Glomerular endothelial cell (primary cell): ENCODE data around the gene PRAMEF13. TPM values are rescaled to one million over a fixed set of nuclear protein-coding genes. Genes with fewer than 3 reads are reported as not detected.
"Not testable (repeated sequence)": the region's sequence is repeated elsewhere in the genome, so short reads cannot be mapped to it uniquely, and the experiment has no call there.

Experiments used
- DNase-seq: peaks from one replicate; pipeline ENCODE4 v3.0.0-alpha.2; 2011; ENCODE audit warnings: low read depth, low spot score; ENCODE audit errors: extremely low read depth
- total RNA-seq: library from RNA; depleted of rRNA; stranded (reverse); fragments of >200 nt; gene quantifications from 2 replicates; pipeline ENCODE4 v1.2.3, GENCODE V29; 2015

Gene PRAMEF13, protein sequence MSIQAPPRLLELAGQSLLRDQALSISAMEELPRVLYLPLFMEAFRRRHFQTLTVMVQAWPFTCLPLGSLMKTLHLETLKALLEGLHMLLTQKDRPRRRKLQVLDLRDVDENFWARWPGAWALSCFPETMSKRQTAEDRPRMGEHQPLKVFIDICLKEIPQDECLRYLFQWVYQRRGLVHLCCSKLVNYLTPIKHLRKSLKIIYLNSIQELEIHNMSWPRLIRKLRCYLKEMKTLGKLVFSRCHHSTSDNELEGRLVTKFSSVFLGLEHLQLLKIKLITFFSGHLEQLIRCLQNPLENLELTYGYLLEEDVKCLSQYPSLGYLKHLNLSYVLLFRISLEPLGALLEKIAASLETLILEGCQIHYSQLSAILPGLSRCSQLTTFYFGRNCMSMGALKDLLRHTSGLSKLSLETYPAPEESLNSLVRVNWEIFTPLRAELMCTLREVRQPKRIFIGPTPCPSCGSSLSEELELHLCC
- total RNA-seq = not detected in 2 replicates

DNA sequence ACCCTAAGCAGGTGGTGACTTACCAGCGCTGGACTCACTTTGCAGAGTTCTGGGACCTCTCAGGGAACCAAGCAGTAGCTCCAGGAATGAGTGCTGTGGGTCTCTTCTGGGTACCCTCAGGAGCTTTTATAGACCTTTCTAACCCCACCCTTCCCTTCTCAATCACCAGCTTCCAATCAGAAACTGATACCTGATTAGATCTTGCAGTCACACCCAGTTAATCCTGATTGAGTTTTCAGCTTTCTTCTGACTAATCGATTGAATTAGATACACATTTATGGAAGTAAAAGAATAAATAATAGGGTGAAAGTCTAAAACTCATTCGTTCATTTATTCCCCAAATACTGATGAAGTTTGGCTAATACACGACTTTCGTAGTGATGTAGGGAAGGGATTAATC lies at the start of gene PRAMEF13:
Gene PRAMEF13, minus strand, starts transcription at position 101 of the 400 bp plus-strand sequence. CDS start 1,820 bp downstream, outside the sequence.
- DNase-seq = not testable (repeated sequence)

DNA sequence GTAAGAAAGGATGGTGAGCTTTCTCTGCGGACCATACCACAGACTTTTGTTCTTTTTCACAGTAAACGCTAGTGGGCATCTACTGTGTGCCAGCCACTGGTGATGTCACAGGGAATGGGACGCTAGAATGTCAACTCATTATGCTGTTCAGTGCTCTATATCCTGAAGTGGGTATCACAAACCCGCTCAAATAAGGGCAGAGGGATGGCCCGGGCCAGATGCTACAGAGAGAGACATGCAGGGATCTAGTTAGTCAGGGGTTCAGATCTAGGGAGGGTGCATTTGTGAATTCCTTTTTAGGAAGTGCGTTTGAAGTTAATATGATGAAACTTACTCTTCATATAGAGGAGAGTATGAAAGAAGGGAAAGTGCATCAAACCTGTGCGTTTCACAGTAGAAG lies 45.9 kb upstream of the PRAMEF13 start:
- not testable (repeated sequence) for DNase-seq

DNA sequence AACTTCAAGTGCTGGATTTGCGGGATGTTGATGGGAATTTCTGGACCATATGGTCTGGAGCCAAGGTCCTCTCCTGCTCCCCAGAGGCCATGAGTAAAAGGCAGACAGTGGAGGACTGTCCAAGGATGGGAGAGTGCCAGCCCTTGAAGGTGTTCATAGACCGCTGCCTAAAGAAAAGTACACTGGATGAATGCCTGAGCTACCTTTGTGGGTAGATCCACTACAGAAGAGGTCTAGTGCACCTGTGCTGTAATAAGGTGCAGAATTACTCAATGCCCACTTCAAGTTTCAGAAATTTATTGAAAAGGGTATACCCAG lies 45.3 kb upstream of the PRAMEF13 start:
- not testable (repeated sequence) for DNase-seq

DNA sequence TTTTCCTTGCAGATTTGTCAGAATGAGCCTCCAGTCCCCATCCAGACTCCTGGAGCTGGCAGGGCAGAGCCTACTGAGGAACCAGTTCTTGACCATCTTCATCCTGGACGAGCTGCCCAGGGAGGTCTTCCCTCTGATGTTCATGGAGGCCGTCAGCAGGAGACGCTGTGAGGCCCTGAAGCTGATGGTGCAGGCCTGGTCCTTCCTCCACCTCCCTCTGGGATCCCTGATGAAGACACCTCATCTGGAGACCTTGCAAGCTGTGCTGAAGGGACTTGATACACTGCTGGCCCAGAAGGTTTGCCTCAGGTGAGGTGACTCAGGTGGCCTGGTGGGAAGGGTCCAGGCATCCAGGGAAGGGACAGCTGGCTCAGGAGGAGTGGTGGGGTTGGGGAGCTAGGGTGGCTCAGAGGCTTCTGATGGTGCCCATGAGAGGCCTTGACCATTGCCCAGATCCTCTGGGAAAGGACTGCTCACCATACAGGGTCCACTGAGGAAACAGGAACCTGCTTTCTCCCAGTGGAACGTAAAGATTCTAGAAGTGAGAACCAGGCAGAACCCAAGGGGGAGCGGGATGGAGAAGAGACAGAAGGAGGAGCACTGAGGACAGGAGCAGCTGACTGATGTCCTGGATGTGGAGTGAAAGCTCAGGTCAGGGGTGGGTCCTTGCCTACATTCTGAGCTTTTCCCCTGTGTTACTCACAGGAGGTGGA lies 44.8 kb upstream of the PRAMEF13 start:
- DNase-seq = not testable (repeated sequence)

DNA sequence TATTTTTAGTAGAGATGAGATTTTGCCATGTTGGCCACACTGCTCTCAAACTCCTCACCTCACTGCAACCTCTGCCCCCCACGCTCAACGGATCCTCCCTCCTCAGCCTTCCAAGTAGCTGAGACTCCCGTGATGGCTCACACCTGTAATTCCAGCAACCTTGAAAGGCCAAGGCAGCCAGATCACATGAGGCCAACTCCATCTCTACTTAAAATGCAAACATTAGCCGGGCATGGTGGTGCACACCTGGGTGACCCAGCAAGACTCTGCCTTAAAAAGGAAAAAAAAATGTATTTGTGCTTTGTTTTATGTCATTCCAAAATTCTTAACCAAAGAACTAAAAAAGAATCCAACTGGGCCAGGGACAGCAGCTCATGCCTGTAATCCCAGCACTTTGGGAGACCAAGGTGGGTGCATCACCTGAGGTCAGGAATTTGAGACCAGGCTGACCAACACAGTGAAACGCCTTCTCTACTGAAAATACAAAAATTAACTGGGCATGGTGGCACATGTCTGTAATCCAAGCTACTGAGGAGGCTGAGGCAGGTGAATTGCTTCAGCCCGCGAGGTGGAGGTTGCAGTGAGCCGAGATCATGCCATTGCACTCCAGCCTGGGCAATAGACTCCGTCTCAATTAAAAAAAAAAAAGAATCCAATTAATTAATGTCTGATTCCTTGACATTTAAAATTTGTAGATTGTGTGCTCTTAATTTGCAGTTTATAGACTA lies 42.5 kb upstream of the PRAMEF13 start:
- not testable (repeated sequence) for DNase-seq

DNA sequence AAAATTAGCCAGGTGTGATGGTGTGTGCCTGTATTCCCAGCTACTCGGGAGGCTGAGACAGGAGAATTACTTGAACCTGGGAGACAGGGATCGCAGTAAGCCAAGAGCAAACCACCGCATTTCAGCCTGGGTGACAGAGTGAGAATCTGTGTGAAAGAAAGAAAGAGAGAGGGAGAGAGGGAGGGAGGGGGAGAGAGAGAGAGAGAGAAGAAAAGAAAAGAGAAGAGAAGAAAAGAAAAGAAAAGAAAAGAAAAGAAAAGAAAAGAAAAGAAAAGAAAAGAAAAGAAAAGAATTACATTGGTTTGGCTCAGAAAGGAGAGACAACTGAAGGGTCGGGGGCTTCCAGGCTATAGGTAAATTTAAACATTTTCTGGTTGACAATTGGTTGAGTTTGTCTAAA lies 38.4 kb upstream of the PRAMEF13 start:
- not testable (repeated sequence) for DNase-seq

DNA sequence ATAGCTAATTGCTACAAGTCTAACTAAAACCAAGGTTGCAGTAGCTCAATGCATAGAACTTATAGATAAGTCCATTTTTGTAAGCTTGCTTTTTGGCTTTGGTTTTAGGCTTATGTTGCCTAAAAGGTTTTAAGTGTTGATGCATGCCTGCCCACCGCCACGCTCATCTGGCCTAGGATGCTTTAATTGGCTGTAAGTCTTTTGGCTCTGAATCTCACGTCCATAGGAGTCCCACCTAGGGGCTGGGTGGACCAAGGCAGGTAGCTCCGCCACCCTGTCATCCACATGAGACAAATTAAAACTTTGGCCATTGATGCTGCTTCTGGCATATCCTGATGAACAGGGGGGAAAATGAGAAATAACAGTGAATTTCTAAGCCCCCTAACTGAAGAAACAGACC lies 36.4 kb upstream of the PRAMEF13 start:
- not testable (repeated sequence) for DNase-seq

DNA sequence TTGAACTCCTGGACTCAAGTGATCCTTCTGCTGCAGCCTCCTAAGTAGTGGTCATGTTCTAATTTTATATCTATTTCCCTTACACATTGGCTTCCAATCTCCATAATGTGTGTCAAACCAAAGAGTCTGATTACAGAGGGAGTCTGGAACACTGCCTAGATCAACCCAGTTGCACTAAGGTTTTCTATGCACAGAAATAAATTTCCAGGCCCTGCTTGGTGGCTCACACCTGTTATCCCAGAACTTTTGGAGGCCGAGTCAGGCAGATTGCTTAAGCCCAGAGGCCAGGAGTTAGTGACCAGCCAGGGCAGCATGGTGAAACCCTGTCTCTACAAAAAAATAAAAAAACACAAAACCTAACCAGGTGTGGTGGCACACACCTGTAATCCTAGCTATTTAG lies 32.8 kb upstream of the PRAMEF13 start:
- DNase-seq = not testable (repeated sequence)

DNA sequence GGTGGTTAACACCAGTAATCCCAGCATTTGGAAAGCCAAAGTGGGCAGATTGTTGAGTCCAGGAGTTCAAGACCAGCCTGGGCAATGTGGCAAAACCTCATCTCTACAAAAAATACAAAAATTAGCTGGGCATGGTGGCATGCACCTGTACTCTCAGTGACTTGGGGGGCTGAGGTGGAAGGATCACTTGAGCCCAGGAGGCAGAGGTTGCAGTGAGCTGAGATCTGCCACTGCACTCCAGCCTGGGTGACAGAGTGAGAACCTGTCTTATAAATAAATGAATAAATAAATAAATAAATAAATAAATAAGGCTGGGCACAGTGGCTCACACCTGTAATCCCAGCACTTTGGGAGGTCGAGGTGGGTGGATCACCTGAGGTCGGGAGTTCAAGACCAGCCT lies 30.8 kb upstream of the PRAMEF13 start:
- not testable (repeated sequence) for DNase-seq

DNA sequence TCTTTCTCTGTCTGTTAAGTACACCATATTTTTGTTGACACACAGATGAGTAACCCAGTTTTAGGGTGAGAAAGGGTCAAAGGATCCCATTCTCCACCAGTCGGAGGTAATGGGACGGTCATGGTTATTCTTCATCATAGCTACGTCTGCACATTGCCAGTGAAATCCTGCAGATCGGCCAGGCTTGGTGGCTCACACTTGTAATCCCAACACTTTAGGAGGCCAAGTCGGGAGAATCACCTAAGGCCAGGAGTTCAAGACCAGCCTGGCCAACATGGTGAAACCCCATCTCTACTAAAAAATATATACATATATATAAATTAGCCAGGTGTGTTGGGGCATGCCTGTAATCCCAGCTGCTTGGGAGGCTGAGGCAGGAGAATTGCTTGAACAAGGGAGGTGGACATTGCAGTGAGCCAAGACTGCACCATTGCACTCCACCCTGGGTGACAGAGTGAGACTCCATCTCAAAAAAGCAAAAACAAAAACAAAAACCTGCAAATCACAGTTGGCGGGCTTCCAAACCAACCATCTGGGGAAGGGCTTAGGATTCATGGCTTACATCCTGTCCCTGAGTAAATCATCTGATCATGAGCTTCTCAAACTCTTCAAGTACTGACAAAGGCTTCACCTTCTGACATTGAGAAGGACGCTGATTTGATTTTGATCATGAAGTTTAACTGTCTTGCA lies 30.0 kb upstream of the PRAMEF13 start:
- DNase-seq = not testable (repeated sequence)

DNA sequence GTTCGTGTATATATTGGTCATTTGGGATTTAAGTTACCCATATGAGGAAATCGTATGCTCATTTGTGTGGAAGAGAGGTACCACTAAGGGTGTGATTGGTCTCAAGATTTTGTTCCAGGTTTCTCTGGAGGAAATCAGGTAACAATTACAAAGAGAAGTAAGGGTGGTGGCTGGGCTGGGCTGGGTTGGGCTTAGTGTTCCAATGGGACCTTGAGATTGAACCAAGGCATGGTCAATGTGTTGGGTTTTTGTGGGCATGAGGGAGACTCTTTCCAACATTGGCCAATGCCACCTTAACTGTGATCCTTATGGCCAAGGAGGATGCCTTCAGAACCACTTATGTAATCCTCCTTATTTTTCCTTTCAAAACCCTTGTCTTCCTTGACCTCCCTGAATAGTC lies 29.4 kb upstream of the PRAMEF13 start:
- not testable (repeated sequence) for DNase-seq

DNA sequence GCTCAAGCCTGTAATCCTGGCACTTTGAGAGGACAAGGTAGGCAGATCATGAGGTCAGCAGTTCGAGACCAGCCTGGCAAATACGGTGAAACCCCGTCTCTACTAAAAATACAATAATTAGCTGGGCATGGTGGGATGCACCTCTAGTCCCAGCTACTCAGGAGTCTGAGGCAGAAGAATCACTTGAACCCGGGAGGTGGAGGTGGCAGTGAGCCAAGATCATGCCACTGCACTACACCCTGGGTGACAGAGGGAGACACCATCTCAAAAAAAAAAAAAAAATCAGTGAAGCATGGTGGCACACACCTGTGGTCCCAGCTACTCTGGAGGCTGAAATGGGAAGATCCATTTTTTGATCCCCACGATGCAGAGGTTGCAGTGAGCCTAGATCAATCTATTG lies 28.9 kb upstream of the PRAMEF13 start:
- not testable (repeated sequence) for DNase-seq

DNA sequence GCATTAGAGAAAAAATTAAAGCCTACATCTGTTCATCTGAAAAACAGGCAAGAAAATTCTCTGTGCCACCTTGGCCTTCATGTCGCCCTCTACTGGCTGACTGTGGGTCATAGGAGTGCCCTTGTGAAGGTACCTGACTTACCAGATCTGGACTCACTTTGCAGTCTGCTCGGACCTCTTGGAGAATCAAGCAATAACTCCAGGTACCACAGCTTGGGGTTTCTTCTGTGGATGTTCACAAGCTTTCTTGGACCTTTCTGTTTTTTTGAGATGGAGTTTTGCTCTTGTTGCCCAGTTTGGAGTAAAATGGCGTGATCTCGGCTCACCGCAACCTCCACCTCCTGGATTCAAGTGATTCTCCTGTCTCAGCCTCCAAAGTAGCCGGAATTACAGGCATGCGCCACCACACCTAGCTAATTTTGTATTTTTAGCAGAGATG lies 27.2 kb upstream of the PRAMEF13 start:
- no peak for DNase-seq

DNA sequence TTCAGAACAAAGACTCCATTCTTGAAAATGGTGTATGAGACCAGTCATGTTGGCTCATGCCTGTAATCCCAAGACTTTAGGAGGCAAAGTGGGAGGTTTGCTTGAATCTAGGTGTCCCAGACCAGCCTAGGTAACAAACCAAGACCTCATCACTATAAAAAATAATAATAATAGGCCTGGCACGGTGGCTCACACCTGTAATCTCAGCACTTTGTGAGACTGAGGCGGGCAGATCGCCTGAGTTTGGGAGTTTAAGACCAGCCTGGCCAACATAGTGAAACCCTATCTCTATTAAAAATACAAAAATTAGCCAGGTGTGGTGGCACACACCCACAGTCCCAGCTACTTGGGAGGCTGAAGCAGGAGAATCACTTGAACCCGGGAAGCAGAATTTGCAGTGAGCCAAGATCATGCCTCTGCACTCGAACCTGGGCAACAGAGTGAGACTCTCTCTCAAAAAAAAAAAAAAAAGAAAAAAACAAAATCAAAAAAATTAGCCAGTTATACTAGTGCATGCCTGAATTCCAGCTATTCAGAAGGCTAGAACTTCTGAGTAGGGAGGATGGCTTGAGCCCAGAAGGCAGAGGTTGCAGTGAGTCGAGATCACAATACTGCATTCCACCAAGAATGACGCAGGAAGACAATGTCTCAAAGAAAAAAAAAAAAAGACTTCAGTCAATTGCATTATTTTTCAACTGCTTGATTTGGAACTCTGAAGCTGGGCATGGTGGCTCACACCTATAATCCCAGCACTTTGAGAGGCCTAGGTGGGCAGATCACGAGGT lies 26.3 kb upstream of the PRAMEF13 start:
- DNase-seq = not testable (repeated sequence)

DNA sequence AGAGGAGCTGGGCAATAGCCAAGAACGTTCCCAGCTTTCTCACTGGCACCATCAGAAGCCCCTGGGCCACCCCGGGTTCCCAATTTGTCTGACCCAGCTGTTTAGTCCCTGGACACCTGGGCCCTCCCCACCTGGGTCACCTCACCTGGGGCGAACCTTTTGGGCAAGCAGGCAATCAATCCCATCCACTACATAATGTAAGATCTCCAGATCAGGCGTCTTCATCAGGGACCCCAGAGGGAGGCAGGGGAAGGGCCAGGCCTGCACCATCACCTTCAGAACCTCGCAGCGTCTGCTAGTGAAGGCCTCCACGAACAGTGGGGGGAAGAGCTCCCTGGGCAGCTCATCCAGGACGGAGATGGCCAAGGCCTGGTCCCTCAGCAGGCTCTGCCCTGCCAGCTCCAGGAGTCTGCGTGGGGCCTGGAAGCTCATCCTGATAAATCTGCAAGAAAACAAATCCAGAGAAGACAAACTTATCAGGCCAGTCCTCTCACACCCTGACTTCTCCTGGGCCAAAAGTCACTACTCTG lies 24.5 kb upstream of the PRAMEF13 start, which contains the start of gene PRAMEF18:
Gene PRAMEF18, minus strand, starts transcription at position 480 of the 530 bp plus-strand sequence. Its CDS starts 48 bp downstream, at position 432.
- DNase-seq = not testable (repeated sequence)

DNA sequence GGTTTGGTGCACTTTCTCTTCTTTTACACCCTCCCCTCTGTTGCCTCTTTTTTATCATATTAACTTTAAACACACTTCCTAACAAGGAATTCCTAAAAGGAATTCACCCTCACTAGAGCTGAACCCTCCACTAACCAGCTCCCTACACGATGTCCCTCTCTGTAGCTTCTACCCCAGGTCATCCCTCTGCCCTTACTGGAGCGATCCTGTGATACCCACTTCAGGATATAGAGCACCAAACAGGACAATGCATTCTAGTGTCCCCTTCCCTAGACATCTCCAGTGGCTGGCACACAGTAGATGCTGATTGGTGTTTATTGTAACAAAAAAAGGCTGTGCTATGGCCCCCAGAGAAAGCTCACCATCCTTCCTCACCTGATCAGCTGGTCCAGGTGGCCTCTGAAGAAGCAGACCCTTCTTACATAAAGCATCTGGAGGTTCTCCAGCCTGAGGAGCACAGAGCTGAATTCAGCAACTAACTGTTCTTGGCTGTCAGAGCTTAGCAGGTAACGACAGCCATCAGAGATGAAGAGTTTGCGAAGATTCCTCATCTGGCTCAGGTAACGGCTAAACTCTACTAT lies 23.4 kb upstream of the PRAMEF13 start:
- no peak for DNase-seq

DNA sequence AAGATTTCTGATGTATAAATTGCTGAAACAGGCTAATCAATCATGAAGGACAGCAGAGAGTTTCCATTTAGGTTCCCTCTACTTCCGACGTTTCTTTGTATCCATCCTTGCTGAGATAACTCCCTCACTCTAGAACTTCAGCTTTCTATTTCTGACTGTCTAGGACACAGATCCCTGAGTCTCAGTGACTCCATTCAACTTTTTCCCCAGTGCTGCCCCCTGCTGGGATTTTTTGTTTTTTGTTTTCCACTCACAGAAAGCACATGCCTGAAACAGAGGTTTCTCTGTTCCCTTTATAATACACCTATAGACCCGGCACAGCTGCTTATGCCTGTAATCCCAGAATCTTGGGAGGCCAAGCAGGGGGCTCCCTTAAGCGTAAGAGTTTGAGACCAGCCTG lies 21.6 kb upstream of the PRAMEF13 start:
- DNase-seq = not testable (repeated sequence)

DNA sequence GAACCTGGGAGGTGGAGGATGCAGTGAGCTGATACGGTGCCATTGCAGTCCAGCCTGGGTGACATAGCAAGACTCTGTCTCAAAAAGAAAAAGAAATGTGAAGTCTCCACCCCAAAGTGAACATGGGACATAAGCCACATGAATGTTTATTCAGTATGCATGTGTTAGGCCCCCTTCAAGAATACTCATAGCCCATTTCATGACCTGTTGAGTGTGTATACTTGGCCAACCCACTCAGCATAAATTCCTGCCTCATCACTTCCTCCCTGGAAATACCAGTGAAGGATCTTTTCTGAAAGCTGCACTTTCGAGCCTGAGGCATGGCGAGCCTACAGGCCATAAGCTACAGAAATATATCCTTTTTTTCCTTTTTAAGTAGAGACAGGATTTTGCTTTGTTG lies 18.0 kb upstream of the PRAMEF13 start:
- not testable (repeated sequence) for DNase-seq

DNA sequence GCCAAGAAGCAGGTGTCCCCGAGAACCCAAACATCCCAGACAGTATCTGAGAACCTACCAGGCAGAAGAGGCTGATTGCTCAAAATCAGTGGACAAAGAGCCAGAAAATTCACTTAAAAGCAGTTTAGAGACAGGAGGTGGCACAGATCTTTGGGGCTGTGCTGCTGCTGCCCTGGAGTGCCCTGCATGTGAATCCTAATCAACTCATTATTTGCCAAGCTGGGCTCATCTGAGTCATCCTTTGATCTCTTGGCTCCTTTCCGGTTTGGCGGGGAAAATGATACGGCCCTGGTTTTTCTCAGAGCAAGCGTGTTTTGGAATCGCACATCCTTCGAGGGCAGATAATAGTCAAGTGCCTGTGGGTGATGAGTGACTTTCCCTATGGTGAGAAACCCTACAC lies 15.4 kb upstream of the PRAMEF13 start:
- not testable (repeated sequence) for DNase-seq
